Right lung (tissue), 10 donors: ENCODE data around the gene IRF8. TPM values are rescaled to one million over a fixed set of nuclear protein-coding genes. Genes with fewer than 3 reads are reported as not detected.
"Not testable (repeated sequence)": the region's sequence is repeated elsewhere in the genome, so short reads cannot be mapped to it uniquely, and the experiment has no call there.

Experiments used
- DNase-seq, 2 donors: peaks; one replicate each; pipeline ENCODE4 v3.0.0-alpha.2; 2013
- long read RNA-seq, 8 donors: transcript quantifications; one replicate each; lab custom pipeline, GENCODE V29; 2026
- polyA plus RNA-seq, 5 donors: library from polyadenylated mRNA; unstranded; fragments of 120-200 nt; gene quantifications; one replicate each; pipeline versions ENCODE4 v1.2.1 to v1.2.3, GENCODE V29; 2013; ENCODE audit warnings: inconsistent platforms in 1 of 5, low replicate concordance in 1 of 5; ENCODE audit not compliant: insufficient read length in 5 of 5, insufficient read depth in 1 of 5

The IRF8 gene, protein sequence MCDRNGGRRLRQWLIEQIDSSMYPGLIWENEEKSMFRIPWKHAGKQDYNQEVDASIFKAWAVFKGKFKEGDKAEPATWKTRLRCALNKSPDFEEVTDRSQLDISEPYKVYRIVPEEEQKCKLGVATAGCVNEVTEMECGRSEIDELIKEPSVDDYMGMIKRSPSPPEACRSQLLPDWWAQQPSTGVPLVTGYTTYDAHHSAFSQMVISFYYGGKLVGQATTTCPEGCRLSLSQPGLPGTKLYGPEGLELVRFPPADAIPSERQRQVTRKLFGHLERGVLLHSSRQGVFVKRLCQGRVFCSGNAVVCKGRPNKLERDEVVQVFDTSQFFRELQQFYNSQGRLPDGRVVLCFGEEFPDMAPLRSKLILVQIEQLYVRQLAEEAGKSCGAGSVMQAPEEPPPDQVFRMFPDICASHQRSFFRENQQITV
- polyA plus RNA-seq: 10 to 100 TPM; 10.2 to 13.8 (median 12.6) TPM
- long read RNA-seq, donor 1, transcript IRF8-201 (9 exons, 3,030 nt): major isoform, 8 of 14 reads
- long read RNA-seq, donor 1, partial matches to known transcripts: 6 of 14 reads
- long read RNA-seq, donor 1, other reads (novel, unspliced or antisense): 0 of 14 reads
- long read RNA-seq, donor 2, partial matches to known transcripts: 0 of 2 reads
- long read RNA-seq, donor 2, other reads (novel, unspliced or antisense): 0 of 2 reads
- long read RNA-seq, donor 3, partial matches to known transcripts: 0 of 4 reads
- long read RNA-seq, donor 3, other reads (novel, unspliced or antisense): 0 of 4 reads
- long read RNA-seq, donor 4, partial matches to known transcripts: 0 of 3 reads
- long read RNA-seq, donor 4, other reads (novel, unspliced or antisense): 0 of 3 reads
- long read RNA-seq, donor 5, partial matches to known transcripts: 0 of 3 reads
- long read RNA-seq, donor 5, other reads (novel, unspliced or antisense): 0 of 3 reads
- long read RNA-seq, donor 6, transcript IRF8-201 (9 exons, 3,030 nt): major isoform, 7 of 8 reads
- long read RNA-seq, donor 6, partial matches to known transcripts: 0 of 8 reads
- long read RNA-seq, donor 6, other reads (novel, unspliced or antisense): 0 of 8 reads
- long read RNA-seq, donor 7, transcript IRF8-201 (9 exons, 3,030 nt): major isoform, 5 of 5 reads
- long read RNA-seq, donor 7, partial matches to known transcripts: 0 of 5 reads
- long read RNA-seq, donor 7, other reads (novel, unspliced or antisense): 0 of 5 reads
- long read RNA-seq, donor 8, partial matches to known transcripts: 0 of 1 reads
- long read RNA-seq, donor 8, other reads (novel, unspliced or antisense): 0 of 1 reads

GRCh38 chr16:85898521-85899442 is at the start of gene IRF8:
Gene IRF8, plus strand, starts transcription at chr16:85899162. Its CDS starts 3,854 bp downstream, at chr16:85903016.
- peak; percentile 80 to 85 for DNase-seq

DNA sequence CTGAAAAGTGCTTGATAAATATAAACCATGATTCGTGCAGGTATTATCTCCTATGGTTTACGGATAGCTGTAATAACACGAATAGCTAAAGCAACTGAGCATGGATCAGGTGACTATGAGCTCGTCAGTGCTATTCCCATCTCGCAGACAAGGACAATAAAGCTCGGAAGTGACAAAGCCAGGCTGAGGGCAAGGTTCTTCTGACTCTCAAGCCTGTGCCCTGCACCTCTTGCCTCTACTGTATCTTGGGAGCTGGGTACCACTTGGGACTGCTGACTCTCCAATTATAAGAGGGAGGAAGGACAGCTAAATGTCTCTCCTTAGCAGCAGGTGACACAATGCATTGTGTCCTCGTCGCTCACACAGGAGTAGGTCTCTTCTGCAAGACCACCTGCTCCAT is 49.6 kb upstream of the IRF8 start:
- DNase-seq: no peak

- DNase-seq: no peak
Measured at GRCh38 chr16:85850344-85850880, 48.5 kb upstream of the IRF8 start.

DNA sequence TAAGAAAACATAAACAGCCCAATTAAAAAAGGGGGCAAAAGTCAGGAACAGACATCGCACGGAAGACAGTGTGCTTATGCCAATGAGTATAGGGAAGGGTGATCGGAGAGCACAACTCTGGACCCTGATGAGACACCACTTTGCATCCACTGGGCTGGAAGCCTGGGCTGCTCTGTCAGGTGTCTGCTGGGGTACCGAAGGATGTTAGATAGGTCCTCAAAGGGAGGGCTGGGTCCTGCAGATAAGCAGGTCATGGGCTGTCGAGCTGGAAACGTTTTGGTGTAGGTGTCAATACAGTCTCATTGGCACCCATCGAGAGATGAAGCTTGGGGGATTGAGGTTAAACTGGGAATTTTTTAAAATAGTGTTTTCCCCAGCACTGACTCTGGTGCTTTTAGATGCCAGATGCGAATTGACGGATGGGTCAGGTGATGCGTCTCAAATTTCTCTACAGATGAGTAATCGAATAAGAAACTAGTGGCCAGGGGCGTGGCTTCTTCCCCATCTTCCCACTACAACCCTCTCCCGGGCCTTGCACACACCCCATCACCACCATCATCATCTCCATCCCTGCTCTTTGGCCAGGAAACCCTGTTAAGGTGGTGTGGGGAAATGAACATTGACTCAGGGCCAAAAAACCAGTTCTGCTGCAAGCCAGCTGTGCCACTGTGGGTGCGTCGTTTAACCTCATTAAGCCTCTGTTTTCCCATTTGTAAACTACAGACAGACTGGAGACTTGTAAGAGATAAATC is 47.8 kb upstream of the IRF8 start:
- no peak for DNase-seq

- no peak for DNase-seq
Measured at GRCh38 chr16:85853547-85854545, 45.1 kb upstream of the IRF8 start.

DNA sequence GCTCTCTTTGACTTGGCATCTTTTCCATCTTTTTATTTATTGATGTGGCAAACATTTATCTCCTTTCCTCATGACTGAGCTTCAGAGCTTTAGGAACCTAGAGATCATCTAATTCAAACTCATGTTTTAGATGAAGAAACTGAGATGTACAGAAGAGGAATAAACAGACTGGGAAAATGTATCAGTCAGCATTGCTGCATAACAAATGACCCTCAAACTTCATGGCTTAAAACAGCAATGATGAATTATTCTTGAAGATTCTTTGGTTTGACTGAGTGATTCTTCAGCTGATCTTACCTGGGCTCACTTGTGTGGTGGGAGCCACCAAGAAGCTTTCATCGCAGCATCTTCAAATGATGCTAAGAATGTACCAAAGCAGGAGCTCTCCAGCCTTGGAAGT is 44.0 kb upstream of the IRF8 start:
- DNase-seq: no peak

- DNase-seq: no peak
Measured at GRCh38 chr16:85856079-85856478, 42.9 kb upstream of the IRF8 start.

DNA sequence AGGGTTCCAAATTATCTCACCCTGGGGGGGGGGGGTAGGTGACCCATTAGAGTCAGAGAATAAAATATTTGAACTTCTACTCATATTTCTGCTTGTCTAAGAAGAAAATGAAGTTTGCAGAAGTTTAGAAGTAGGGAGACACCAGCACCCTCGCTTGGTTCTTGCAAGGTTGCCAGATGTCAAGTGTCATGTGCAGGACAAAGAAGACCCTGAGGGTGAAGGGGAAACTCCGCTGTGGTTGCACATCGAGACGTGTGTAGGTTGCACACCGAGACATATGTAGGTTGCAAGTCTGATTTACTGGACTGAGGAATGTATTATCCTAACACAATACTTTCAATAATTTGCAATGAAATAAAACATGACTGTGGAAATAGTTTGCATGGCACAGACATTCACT is 42.4 kb upstream of the IRF8 start:
- DNase-seq: no peak

- no peak for DNase-seq
Measured at GRCh38 chr16:85857406-85857805, 41.6 kb upstream of the IRF8 start.

- not testable (repeated sequence) for DNase-seq
Measured at GRCh38 chr16:85858571-85858970, 40.4 kb upstream of the IRF8 start.

DNA sequence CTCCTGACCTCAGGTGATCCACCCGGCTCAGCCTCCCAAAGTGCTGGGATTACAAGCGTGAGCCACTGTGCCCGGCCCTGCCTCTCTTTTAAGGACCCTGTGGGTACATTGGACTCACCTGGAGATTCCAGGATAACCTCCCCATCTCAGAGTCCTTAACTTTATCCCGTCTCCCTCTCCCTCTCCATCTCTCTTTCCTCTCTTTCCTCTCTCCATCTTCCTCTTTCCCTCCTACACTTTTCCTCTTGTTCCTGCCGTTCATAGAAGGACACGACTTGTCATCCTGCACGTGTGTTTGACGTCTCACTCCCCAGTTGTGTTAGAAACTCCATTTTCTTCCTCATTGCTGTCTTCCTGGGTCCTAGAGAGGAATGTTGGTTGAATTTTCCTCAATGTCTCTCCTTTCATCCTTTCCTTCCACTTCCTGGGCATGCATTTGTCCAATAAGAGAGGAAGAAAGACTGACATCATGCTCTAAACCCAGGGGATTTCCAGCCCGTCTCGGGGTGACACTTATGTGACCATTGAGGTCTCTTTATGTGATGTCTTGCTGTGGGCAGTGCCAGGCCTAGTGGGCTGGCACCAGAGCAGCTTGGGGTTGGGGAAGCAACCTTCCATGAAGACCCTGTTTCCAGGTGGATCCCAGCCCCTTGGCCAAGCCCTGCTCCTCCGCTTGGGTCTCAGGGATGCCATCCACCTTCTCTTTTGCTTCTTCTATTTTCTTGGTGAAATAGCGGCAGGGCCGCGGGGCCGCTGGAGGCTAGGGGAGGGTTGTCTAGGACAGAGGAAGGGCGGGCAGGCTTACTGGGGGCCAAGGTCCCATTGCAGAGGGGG is 39.8 kb upstream of the IRF8 start:
- no peak for DNase-seq

DNA sequence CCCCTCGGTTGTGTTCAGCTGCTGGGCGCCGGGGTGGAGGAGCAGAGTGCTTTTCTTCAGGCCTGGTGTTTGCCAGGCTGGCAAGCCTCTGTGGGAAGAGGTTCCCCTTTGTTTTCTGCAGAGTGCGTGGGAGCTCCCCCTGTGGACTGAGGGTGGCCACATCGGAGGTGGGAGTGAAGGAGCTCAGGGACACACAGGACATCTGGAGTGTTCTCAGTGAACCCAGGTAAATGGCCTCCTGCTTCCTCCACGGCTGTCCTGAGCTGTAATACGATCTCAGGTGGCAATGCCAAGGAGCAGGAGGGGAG is 39.2 kb upstream of the IRF8 start:
- DNase-seq: no peak

GRCh38 chr16:85860413-85861094 is 38.4 kb upstream of the IRF8 start:
- DNase-seq: no peak

DNA sequence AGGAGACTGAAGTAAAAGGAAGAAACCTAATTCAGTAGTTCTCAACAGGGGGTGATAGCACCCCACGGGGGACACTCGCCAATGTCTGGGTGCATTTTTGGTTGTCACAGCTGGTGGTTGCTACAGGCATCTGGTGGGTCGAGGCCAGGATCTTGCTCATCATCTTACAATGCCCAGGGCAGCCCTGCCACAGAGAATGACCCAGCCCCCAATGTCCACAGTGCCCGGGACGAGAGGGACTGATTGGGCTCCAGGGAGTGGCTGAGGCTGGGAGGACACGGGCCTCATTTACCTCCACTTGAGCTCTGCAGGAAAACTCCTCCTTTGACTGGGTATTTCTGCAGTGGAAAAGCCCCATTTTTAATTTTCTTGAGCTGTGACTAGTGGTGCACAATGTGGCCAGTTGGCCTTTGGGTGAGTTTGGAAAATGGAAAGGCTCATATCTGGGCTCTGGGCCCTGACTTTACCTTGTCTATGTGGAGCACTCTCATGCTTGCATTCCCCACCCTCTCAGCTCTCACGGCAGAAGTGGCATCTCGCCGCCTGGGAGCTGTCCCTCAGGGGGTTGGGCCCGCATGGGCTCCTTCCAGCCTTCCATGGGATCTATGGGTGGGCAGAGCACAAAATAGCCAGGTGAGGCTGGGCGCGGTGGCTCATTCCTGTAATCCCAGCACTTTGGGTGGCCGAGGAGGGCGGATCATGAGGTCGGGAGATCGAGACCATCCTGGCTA is 37.7 kb upstream of the IRF8 start:
- no peak for DNase-seq

GRCh38 chr16:85862476-85863383 is 36.2 kb upstream of the IRF8 start:
- no peak for DNase-seq
